ENCODE results near the gene ACTRT2. TPM values are rescaled to one million over a fixed set of nuclear protein-coding genes. Genes with fewer than 3 reads are reported as not detected.

The ACTRT2 gene
- total and polyA plus RNA-seq, 2 donors (not counting 1 experiment from before 2014, with no cell fraction given): not detected

DNA sequence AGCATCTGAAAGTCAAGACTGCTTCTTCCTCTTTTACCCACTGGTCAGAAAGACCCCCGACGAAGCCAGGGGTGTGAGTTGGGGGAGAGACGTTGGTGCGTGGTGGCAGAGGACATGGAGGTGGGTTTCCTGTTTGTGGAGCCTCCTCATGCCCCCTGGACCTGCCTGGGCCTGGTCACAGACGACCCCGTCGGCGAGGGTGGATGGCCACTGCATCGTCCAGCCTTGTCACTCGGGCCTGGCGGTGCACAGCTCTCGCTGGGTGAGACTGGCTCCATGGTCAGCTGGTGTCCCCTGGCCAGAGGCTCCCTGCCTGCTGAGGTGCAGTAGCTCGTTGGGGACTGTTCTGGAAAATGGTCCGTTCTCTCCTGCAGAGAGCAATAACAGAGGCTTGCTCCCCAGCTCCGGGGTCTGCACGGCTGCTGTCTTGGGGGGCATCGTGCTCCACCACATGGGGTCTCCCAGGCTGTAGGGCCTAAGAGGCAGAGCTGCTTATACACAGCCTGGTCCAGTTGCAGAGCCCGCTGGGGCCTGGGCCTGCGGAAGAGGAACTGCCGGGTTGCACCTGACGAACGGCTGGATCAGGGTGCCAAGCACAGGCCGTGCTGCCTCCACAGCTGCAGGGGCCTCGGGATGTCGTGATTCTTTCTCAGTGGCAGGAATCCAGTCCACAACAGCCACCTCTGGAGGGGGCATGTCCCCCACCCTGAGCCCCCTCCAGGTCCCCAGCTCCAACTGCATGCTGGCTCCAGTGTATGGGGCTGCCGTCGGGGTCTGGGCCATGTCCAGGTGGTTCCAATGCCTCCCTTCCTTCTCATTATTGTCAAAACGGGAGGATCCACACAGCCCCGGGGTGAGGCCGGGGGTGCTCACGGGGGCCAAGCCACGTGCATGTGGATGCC is 18.0 kb upstream of the ACTRT2 start:
- TF ChIP-seq, protein P1, sequence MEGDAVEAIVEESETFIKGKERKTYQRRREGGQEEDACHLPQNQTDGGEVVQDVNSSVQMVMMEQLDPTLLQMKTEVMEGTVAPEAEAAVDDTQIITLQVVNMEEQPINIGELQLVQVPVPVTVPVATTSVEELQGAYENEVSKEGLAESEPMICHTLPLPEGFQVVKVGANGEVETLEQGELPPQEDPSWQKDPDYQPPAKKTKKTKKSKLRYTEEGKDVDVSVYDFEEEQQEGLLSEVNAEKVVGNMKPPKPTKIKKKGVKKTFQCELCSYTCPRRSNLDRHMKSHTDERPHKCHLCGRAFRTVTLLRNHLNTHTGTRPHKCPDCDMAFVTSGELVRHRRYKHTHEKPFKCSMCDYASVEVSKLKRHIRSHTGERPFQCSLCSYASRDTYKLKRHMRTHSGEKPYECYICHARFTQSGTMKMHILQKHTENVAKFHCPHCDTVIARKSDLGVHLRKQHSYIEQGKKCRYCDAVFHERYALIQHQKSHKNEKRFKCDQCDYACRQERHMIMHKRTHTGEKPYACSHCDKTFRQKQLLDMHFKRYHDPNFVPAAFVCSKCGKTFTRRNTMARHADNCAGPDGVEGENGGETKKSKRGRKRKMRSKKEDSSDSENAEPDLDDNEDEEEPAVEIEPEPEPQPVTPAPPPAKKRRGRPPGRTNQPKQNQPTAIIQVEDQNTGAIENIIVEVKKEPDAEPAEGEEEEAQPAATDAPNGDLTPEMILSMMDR (IDR thresholded peaks at IDR 0.05): no peak
- TF ChIP-seq EZH2 (IDR thresholded peaks at IDR 0.05; ENCODE audit: borderline replicate concordance, insufficient read depth, low read depth, low read length, poor library complexity, severe bottlenecking): no peak
- ChIA-PET POLR2A (no interaction called here), CTCF (no interaction called here)
- no peaks in the 10 kb centered on the region for H3K4me1 Mint-ChIP-seq
- 82% methylated on average over 32 of the region's 32 CpGs for WGBS (ENCODE audit: insufficient coverage)
- H3K4me3 Mint-ChIP-seq: no peak overlapping the region
- no peak overlapping the region for H3K4me2 ChIP-seq (replicated peaks; ENCODE audit: low read depth, low read length, poor library complexity, severe bottlenecking)
- H2AFZ ChIP-seq (ENCODE audit: insufficient read depth, low read depth, low read length, poor library complexity, severe bottlenecking): no peak overlapping the region
- ATAC-seq (ENCODE audit: low read depth) (no peak), DNase-seq (no peak)
- no peaks in the 10 kb centered on the region for H3K4me1 ChIP-seq (ENCODE audit: control insufficient read depth in 2 of 2, insufficient read depth in 2 of 2, low read length in 2 of 2)
- H3K27ac Mint-ChIP-seq: no peak overlapping the region
- H4K20me1 ChIP-seq (ENCODE audit: control insufficient read depth, insufficient read depth, low read length, poor library complexity, severe bottlenecking): no peaks in the 10 kb centered on the region
- H3K9me3 Mint-ChIP-seq (ENCODE audit: insufficient read depth): peaks cover 5% of the 10 kb centered on the region
- peaks cover 4% of the 10 kb centered on the region for H3K27me3 Mint-ChIP-seq
- peaks cover 0 to 28% (median 22%) of the 10 kb centered on the region in 3 donors for H3K9me3 ChIP-seq (ENCODE audit: control extremely low read depth in 1 of 3, control insufficient read depth in 2 of 3, insufficient read depth in 1 of 3, low read length in 2 of 3)
- no peak overlapping the region for H3K9ac ChIP-seq (ENCODE audit: low read length)
- intact Hi-C loops (cut with micrococcal nuclease): no loop called here
- no peak overlapping the region for H3K27ac ChIP-seq (ENCODE audit: low read length in 2 of 2)
- no peaks in the 10 kb centered on the region for H3K79me2 ChIP-seq (ENCODE audit: control insufficient read depth, insufficient read depth, low read length)
- no peak overlapping the region for H3K4me3 ChIP-seq (ENCODE audit: control extremely low read depth in 1 of 5, extremely low read depth in 1 of 5, insufficient read depth in 1 of 5, low read depth in 2 of 5, low read length in 4 of 5)
- H3K36me3 ChIP-seq (replicated peaks in 1 of 2; ENCODE audit: control extremely low read depth in 1 of 2, control insufficient read depth in 1 of 2, extremely low read depth in 1 of 2, insufficient read depth in 2 of 2, low read length in 1 of 2): no peaks in the 10 kb centered on the region
- H3K27me3 ChIP-seq (replicated peaks in 1 of 4; ENCODE audit: control extremely low read depth in 1 of 4, control insufficient read depth in 3 of 4, insufficient read depth in 4 of 4, low read length in 3 of 4): peaks cover 0 to 3% (median 1%) of the 10 kb centered on the region in 4 experiments

DNA sequence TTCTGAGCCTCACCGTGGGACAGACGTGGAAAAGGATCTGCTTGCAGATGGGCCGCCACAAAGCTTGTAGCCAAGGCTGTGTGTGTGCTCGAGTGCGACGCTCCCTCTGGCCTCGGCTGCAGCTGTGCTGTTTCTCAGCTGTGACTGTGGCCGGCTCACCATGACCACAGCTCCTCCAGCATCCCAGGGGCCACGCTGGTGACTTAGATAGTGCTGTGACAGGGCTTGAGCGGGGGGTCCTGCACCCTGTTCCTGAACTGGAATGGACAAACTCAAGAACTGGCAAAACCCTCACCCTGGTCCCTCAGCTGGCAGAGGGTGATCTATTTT is 17.4 kb upstream of the ACTRT2 start:
- peaks cover 4% of the 10 kb centered on the region for H3K27me3 Mint-ChIP-seq
- Histone ChIP-seq H3K27me3 (replicated peaks in 1 of 4; ENCODE audit: control extremely low read depth in 1 of 4, control insufficient read depth in 3 of 4, insufficient read depth in 4 of 4, low read length in 3 of 4) (peaks cover 0 to 3% (median under 1%) of the 10 kb centered on the region in 4 experiments), H3K36me3 (replicated peaks in 1 of 2; ENCODE audit: control extremely low read depth in 1 of 2, control insufficient read depth in 1 of 2, extremely low read depth in 1 of 2, insufficient read depth in 2 of 2, low read length in 1 of 2) (no peaks in the 10 kb centered on the region), H4K20me1 (ENCODE audit: control insufficient read depth, insufficient read depth, low read length, poor library complexity, severe bottlenecking) (no peaks in the 10 kb centered on the region), H3K4me3 (ENCODE audit: control extremely low read depth in 1 of 5, extremely low read depth in 1 of 5, insufficient read depth in 1 of 5, low read depth in 2 of 5, low read length in 4 of 5) (no peak overlapping the region), H3K4me2 (replicated peaks; ENCODE audit: low read depth, low read length, poor library complexity, severe bottlenecking) (no peak overlapping the region), H3K79me2 (ENCODE audit: control insufficient read depth, insufficient read depth, low read length) (no peaks in the 10 kb centered on the region), H3K9ac (ENCODE audit: low read length) (no peak overlapping the region), H3K4me1 (ENCODE audit: control insufficient read depth in 2 of 2, insufficient read depth in 2 of 2, low read length in 2 of 2) (no peaks in the 10 kb centered on the region), H2AFZ (ENCODE audit: insufficient read depth, low read depth, low read length, poor library complexity, severe bottlenecking) (no peak overlapping the region), H3K9me3 (ENCODE audit: control extremely low read depth in 1 of 3, control insufficient read depth in 2 of 3, insufficient read depth in 1 of 3, low read length in 2 of 3) (peaks cover 0 to 34% (median 28%) of the 10 kb centered on the region in 3 donors), H3K27ac (ENCODE audit: low read length in 2 of 2) (no peak overlapping the region)
- no peak overlapping the region for H3K4me3 Mint-ChIP-seq
- DNase-seq (no peak), ATAC-seq (ENCODE audit: low read depth) (no peak)
- peaks cover 5% of the 10 kb centered on the region for H3K9me3 Mint-ChIP-seq (ENCODE audit: insufficient read depth)
- TF ChIP-seq EZH2 (IDR thresholded peaks at IDR 0.05; ENCODE audit: borderline replicate concordance, insufficient read depth, low read depth, low read length, poor library complexity, severe bottlenecking): no peak
- TF ChIP-seq, protein P1 (IDR thresholded peaks at IDR 0.05): no peak
- H3K27ac Mint-ChIP-seq: no peak overlapping the region
- intact Hi-C loops (cut with micrococcal nuclease): no loop called here
- 39% methylated on average over 10 of the region's 10 CpGs for WGBS (ENCODE audit: insufficient coverage)
- POLR2A ChIA-PET: no interaction called here
- CTCF ChIA-PET: no interaction called here
- H3K4me1 Mint-ChIP-seq: no peaks in the 10 kb centered on the region
